Fibroblast of skin of back (primary cell): ENCODE data around the gene TPP2.

ENCODE experiments used
- DNase-seq: peaks from one replicate; pipeline ENCODE4 v3.0.0-alpha.2; 2013

TPP2 gene

DNA sequence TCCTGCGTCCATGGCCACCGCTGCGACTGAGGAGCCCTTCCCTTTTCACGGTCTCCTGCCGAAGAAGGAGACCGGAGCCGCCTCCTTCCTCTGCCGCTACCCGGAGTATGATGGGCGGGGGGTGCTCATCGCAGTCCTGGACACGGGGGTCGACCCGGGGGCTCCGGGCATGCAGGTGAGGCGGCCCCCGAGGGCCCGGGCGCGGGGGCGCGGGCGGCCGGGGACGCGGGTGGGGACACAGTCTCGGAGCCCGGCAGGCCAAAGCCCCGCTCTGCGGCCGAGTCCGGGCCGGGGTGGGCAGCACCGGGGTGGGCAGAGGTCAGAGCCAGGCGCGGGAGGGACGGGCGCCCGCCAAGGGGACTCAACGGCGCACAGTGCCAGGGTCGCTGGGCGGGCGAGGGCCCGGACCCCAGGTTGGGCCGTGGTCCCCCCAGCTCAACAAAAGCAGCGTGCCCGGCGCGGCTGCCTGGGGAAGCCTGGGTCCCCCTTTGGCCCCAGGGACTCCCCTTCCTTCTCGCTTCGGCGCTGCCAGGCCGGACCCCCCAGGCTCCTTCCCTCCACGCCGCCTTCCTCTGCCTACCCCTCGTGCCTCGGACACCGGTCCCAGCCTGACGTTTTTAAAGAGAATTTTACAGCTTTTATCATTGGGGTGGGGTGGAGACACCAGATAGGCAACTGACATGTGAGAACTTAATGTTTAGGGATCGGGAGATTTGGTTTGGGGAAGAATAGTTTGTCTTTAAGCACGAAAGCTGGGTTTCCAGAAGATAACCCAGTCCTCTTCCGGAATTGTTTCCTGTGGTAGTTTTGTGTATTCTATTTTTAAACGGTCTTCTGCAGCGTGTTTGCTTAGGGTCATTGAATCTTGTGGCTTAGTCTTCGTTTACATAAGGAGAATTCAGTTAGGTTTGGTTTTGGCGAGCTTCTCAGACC is 509 bp downstream of the TPP2 start:
- DNase-seq: peak; percentile 42

DNA sequence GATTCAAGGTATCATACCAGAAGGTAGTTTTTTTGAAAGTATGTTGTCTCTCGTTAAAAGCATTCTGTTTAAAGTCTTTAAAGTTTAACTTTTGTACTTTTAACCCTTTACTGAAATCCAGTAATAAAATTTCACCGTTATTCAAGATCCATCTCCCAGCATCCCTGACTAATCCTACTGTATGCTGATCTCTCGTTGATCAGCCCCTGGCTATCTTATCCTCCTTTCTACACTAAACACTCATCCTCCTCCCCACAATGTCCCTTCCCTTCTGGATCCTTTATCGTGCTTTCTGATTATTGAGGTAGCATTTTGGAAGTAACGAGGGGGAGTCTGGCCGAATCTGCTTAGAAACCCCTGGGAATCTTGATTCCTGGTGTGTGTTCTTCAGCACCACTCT is 1.3 kb downstream of the TPP2 start:
- no peak for DNase-seq

DNA sequence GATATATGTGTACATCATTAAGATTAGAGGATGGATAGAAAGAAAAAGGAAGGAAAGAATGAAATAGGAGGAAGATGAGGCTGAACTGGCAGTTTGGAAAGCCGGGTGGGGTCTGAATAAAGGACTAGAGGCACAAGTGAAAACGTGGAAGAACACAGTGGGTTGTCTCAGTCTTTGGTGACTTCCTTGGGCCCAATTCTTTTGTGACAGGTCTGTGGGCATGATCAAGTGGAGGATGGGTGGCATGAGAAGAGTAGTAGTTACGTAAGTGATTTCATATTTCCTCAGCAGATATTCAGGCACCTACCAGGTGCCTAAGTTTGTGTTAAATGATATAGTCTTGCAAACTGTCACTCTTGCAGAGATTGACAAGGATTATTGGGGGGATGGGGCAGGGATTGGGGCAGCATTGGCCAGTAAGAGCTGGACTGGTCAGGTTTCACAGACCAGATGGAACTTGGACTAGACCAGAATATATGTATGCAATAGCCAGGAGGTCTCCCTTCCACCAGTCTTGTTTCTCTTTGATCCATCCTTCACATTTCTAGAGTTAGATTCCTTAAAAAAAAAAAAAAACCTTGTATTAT is 2.7 kb downstream of the TPP2 start:
- no peak for DNase-seq

DNA sequence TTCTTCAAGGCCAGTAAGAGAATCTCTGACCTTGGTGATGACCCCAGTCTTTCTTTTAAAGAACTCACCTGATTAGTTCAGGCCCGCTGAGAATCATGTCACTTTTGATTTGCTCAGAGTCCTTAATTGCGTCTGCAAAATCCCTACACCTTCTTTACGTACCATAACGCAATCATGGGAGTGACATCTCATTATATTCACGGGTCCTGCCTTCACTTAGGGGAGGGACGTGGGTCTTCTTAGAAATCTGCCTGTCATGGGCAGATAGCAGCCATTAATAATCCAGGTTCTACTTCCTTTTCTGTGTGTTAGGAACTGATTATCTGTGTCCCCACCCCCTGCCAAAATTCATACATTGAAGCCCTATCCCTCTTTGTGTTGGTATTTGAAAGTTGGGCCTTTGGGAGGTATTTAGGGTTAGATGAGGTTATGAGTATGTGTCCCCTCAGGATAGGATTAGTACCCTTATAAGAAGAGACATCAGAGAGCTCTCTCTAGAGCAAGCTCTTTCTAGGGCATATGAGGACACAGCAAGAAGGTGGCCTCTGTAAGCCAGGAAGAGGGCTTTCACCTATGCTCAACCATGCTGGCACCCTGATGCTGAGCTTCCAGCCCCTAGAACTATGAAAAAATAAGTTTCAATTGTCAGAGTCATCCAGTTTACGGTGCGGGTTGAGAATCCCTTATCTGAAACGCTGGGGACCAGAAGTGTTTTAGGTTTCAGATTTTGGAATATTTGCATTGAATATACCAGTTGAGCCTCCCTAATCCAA is 9.9 kb downstream of the TPP2 start:
- no peak for DNase-seq

DNA sequence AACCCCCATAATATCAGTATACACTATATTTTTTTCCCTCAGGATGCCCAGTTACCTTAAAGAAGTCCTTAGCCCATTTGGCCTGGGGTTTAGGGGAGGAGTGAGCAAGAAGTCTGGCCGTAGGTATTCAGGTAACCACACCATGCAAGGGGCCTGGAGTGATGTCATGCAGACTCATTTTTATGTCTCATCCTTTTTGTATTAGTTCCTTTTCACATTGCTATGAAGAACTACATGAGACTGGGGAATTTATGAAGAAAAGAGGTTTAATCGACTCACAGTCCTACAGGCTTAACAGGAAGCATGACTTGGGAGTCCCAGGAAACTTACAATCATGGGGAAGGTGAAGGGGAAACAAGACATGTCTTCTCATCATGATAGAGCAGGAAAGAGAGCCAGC is 12.2 kb downstream of the TPP2 start:
- DNase-seq: no peak

DNA sequence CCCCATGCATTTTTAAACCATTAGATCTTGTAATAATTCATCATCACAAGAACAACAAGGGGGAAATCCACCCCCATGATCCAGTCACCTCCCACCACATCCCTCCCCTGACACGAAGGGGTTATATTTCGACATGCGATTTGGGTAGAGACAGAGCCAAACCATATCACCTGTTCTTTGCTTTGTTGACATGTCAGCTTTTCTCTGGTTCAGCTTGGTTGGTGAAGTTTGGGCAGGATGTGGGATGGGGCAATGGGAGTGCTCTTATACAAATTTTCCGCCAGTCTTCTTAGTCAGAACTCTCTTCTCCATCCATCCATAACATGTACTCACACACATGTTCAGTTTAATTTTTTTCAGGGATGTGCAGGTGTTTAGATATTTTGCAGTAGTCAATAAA is 12.9 kb downstream of the TPP2 start:
- DNase-seq: no peak

DNA sequence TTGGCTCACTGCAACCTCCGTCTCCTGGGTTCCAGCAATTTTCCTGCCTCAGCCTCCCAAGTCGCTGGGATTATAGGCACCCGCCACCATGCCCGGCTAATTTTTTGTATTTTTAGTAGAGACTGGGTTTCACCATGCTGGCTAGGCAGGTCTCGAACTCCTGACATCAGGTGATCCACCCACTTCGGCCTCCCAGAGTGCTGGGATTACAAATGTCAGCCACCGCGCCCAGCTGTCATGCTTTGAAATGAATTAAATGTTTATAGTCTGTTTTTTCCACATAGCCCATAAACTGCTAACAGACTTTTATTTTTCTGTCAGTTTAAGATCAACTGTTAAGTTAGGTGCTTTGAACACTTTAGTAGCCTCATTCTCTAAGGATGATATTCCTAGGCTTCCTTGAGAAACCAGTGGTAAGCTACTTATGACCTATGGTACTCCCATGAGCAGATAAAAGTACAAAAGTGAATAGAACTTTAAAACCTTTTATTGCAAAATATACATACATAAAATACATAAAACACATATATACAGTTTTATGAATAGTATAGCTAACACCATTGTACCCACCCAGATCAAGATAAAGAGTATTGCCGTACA is 13.6 kb downstream of the TPP2 start:
- DNase-seq: no peak

DNA sequence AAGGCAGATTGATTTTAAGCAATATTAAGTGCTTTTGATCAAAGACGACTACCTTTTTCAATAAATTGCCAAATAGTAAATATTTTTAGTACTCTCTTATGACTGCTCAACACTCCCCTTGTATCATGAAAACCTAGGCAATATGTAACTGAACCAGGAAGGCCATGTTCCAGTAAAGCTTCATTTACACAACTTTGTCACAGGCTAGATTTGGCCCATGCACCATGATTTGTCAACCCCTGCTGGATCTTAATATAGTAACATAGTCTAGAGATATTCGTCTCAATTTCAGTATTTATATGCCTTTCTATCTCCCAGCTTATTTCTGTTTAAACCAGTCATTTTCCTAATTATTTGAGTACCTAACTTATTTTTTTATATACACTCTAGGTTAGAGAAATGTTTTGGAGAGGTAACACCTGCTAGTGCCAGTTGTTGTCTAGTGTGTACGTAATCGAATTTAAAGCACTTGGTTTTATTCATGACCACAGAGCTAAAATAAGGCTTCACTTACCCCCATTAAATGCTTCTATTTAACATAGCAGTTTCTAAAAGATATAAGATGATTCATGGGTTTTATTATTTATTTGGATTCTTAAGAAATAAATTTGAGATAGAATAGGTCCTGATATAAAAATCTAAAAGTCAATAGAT is 21.0 kb downstream of the TPP2 start:
- DNase-seq: no peak

DNA sequence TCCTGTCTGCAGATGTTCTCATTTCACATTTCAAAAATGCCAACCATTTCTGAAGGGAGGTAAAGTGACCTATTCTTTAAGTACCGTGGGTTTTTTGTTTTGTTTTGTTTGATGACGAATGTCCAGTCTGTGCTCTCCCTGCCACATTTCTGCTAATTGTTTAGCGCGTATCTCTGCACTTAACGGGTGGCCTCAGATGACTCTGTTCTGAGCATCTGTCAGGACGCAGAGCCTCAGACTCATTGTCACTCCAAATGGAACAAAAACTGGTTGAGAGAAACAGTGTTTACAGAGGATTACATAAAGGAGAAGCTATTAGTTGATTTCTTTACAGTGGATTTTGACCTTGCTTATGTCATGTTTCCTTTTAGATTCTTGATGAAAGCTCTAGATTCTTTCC is 23.7 kb downstream of the TPP2 start:
- no peak for DNase-seq

DNA sequence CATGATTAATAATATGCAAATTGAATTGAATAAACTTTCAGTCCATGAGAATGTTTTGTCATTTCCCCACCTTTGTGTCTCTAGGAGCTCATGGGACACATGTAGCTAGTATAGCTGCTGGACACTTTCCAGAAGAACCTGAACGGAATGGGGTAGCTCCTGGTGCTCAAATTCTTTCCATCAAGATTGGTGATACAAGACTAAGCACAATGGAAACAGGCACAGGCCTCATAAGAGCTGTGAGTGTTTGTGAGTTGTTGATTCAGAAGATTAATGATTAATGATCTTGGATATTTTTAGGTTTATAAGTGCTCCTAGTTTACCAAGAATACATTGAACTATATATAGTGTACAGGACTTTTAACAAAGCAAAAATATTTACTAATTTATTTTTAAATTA is 30.1 kb downstream of the TPP2 start:
- DNase-seq: no peak

DNA sequence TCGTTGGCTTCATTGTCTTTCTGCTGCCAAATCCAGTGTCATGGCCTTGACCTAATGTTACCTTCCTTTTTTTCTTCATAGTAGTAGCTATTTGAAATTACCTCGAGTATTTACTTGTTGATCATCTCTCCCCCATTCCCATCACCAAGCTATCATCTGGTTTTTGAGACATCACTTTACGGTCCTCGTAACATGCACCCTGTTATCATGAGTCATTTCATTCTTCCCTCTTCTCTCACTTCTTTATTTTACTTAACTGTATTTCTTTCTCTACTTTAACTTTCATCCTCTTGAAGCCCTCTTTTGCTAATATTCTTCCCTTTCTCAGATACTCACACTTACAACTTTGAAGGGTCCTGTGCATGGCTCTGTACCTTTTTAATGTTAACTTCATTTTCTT is 31.8 kb downstream of the TPP2 start:
- no peak for DNase-seq

DNA sequence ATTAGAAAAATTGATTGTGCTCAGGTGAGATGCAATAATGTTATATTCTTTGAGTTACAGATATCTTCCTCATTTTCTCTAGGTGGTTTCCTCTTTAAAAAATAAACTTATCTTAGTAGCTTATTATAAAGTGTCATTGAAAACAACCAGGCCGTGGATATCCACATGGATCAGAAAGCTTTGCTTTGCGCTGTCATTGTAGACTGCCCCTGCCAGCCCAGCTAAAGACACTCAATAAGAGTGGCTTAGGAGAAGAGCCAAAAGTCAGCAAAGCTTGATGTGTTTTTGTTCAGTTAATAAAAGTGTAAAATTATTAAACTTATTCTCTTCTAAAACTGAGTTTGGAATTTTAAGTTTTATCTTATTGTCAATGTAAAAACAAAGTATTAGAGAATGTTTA is 34.4 kb downstream of the TPP2 start:
- DNase-seq: no peak

DNA sequence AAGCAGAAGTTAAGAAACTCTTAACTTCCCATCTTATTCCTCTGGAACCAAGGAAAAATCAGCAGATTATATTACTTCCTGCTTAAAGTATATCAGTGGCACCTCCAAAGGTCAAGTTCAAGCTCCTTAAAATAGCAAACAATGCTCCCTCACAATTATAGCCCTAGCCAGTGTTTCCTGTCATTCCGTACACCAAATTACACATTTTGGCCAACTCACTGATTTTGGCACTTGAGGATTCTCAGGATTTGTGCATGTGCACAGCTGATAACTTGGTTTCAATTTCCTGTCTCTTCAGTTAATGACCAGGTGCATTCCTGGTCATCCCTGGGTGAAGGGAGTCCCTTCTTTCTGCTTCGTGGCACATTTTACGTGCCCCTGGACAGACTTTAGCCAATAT is 42.0 kb downstream of the TPP2 start:
- no peak for DNase-seq

DNA sequence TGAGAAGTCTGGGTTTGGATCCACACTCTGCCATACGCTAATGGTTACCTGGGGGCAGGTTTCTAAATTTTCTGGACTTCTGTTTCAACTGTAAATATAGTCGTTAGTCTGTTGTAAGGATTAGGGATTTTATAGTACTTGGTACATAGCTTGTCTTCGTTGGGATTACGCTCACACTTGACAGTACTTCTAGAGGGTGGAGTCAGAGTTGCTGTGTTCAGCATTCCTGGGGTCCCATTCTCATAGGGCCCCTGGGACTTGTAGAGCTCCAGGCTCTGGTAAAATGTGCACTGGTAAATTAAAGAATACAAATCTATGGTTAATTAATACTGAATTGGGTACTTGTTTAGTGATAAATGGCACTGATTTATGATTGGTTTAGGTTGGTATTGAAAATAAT is 45.2 kb downstream of the TPP2 start:
- no peak for DNase-seq

DNA sequence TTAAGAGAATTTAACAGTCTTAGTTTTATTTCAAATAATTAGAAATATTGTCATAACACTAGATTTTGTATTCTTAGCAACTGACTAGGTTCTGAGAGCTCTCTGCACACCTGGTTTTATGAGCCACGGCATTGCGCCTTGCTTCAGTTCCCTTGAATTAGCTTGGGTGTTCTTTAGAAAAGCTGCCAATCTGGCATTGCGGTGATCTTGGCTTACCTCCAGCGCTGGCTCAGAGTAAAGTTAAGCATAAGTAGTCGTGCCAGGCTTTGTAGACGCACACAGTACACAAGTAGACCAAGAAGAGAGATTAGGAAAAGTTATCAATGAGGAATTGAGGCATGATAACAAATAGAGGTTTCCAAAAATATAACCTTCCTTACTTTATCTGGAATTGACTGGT is 45.7 kb downstream of the TPP2 start:
- no peak for DNase-seq

DNA sequence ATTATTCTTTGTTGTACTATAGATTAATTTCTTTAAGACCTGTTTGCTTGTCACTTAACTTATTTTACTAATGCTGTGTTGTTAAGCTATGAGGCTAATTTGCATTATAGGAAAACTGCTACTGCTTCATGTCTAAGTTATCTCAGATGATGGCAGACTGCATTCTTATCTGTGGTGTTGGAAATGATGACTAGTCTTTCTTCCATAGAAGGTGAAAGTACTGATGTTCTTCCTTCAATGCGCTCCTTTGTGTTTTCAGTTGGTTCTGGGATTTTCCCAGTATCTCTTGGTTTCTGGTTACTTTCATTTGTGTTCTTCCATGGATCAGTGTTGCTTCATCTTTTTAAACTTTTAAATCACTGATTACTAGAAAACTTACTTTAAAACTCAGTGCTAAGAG is 46.9 kb downstream of the TPP2 start:
- no peak for DNase-seq

DNA sequence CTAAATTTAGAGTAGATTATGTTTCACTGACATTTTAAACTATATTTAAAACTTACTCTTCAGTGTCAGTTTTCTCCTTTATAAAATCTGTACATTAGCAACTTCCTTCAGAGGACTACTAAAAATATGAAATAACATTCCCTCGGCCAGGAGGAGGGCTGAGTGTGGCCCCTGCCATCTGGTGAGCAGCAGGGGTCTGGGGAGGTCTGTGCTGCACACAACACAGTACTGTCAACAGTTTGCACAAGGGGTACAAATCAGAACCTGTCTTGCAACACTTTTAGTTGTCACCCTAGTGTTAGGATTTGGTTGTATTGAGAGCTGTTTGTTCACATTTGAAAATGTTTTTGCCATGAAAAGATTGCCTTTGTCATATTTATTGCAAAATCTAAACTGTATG is 48.9 kb downstream of the TPP2 start:
- DNase-seq: no peak

DNA sequence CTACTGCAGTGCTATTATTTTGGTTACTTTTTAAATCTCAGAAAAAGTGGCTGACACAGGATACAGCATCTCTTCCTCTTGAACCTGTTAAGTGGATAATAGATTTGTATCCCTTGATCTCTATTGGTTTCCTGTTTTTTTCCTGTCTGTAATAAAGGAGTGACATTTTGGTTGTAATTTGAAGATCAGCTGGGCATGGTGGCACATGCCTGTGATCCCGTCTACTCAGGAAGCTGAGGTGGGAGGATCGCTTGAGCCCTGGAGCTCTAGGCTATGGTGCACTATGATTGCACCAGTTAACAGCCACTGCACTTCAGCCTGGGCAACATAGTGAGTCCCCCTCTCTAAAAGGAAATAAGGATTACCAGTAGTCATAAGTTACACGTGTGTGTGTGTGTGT is 51.3 kb downstream of the TPP2 start:
- no peak for DNase-seq

DNA sequence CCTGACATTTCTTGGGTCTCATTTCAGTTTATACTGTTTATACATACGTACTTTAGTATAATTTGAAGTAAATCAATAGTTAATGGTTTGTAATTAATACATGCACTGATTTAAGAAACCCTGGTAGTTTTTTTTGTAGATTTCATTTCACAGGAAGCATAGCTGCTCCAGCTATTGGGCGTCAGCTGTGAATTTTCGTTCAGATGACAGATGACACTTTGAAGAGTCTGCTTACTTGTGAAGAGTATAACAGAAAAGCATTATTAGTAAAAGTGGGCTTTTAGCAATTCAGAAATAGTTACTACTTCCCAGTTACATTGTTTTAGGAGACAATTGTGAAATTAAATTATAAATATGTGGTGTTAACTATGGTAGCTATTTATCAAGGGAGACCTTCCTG is 53.7 kb downstream of the TPP2 start:
- no peak for DNase-seq

DNA sequence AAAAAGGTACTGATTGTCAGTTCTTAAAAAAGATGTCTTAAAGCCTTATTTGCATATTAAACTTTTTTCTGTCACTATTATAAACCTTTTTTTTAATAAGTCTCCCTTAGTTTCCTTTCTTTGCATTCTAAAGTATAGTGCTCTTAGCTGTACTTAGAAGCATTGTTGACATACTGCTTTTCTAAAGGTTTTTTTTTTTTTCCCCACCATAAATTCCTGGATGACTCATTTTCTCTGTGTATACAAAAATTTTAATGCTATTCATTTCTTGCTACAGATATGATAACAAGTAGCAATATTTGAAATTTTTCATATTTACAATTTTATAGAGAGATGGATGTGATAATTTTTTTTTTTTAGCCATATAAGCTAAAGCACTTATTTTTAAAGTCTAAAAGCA is 54.6 kb downstream of the TPP2 start:
- peak; percentile 75 for DNase-seq

DNA sequence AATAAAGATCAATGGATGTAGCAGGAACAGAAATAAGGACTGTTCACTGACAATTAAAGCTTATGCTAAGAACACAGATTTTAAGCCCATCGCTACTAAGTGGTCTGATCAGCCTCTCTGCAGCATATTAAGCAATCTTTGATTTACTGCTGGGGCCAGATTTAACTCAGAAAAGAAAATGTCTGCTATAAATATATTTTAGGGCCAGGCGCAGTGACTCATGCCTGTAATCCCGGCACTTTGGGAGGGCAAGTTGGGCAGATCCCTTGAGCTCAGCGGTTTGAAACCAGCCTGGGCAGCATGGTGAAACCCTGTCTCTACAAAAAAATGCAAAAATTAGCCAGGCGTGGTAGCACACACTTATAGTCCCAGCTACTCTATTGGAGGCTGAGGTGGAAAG is 55.1 kb downstream of the TPP2 start:
- peak; percentile 50 for DNase-seq

DNA sequence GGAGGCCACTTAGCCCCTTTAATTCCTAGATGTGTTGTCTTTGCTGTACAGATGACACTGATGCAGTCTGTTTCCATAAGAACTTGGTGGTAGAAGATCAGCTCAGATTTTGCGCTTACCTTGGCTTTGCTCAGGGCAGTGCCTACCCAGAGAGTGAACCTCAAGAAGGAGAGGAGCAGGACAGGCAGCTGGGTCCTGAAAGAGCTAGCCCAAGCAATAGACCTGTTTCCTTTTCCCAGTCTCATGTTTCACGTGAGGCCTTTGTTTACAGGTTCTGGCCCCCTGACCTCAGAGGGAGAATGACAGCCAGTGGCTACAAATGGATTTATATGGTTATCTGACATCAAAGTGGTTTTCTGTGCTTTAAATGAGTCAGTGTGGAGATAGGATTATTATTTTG is 58.0 kb downstream of the TPP2 start:
- no peak for DNase-seq

DNA sequence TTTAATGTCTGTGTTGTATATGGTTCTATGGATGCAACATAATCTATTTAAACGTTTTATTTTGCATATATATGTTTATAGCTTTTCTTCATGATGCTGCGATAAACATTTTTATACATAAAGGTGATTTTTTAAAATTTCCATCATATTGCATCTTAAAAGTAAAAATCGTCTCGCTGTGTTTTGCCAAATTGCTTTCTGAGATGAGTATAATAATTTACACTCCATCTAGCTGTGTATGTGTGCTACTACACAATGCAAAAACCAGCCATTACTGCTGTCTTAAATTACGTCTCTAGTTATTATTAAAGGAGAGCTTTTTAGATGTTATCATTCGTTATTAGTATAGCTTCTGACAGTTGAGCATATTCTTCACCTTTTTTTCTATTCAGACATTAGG is 60.8 kb downstream of the TPP2 start:
- DNase-seq: no peak
